ENCODE results near the gene MLYCD. TPM values are rescaled to one million over a fixed set of nuclear protein-coding genes. Genes with fewer than 3 reads are reported as not detected.

Gene MLYCD
- total RNA-seq, 4 donors from 2014 or later: 9.9 to 17.6 (median 12.2) TPM

DNA sequence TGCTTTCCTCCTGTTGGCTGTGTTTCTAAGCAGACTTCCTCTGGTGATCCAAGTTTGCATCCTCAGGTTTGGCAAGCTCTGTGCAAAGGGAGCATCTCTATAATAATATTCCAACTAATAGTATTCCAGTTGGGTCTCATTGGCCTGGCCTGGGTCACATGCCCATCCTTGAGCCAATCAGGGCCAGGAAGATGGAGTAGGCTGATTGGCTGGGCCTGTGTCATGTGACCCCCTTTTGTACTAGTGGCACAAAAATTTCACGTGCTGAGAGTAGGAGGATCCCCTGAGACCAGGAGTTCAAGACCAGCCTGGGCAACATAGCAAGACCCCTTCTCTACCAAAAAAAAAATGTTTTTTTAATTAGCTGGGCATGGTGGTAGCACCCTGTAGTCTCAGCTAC lies 35.2 kb upstream of the MLYCD start:
- H3K4me3 ChIP-seq: no peak overlapping the region
- TF ChIP-seq EP300 (IDR thresholded peaks at IDR 0.05) (no peak), POLR2AphosphoS5 (IDR thresholded peaks at IDR 0.05) (no peak), POLR2A (IDR thresholded peaks at IDR 0.05) (no peak)
- TF ChIP-seq, protein P1, sequence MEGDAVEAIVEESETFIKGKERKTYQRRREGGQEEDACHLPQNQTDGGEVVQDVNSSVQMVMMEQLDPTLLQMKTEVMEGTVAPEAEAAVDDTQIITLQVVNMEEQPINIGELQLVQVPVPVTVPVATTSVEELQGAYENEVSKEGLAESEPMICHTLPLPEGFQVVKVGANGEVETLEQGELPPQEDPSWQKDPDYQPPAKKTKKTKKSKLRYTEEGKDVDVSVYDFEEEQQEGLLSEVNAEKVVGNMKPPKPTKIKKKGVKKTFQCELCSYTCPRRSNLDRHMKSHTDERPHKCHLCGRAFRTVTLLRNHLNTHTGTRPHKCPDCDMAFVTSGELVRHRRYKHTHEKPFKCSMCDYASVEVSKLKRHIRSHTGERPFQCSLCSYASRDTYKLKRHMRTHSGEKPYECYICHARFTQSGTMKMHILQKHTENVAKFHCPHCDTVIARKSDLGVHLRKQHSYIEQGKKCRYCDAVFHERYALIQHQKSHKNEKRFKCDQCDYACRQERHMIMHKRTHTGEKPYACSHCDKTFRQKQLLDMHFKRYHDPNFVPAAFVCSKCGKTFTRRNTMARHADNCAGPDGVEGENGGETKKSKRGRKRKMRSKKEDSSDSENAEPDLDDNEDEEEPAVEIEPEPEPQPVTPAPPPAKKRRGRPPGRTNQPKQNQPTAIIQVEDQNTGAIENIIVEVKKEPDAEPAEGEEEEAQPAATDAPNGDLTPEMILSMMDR (IDR thresholded peaks at IDR 0.05): no peak
- H3K27me3 ChIP-seq: no peaks in the 10 kb centered on the region
- 83 to 100% methylated on average over 1 of the region's 1 CpG for WGBS, 2 donors (ENCODE audit: low coverage in 1 of 2)
- no peak overlapping the region for H3K27ac ChIP-seq
- H3K4me1 ChIP-seq: no peaks in the 10 kb centered on the region
- ATAC-seq: no peak
- no peaks in the 10 kb centered on the region for H3K9me3 ChIP-seq
- H3K36me3 ChIP-seq: no peaks in the 10 kb centered on the region

GRCh38 chr16:83870830-83871229 lies 28.1 kb upstream of the MLYCD start:
- ATAC-seq: no peak
- WGBS, 2 donors (ENCODE audit: low coverage in 1 of 2): 70 to 87% methylated on average over 5 of the region's 5 CpGs
- Histone ChIP-seq H3K27ac (no peak overlapping the region), H3K36me3 (no peaks in the 10 kb centered on the region), H3K4me3 (no peak overlapping the region), H3K4me1 (no peaks in the 10 kb centered on the region), H3K27me3 (no peaks in the 10 kb centered on the region), H3K9me3 (no peaks in the 10 kb centered on the region)
- TF ChIP-seq POLR2A (IDR thresholded peaks at IDR 0.05) (no peak), POLR2AphosphoS5 (IDR thresholded peaks at IDR 0.05) (no peak), EP300 (IDR thresholded peaks at IDR 0.05) (no peak)
- TF ChIP-seq, protein P1 (IDR thresholded peaks at IDR 0.05): no peak

GRCh38 chr16:83878838-83879237 lies 20.1 kb upstream of the MLYCD start:
- ATAC-seq: no peak
- Histone ChIP-seq H3K9me3 (no peaks in the 10 kb centered on the region), H3K4me1 (no peaks in the 10 kb centered on the region), H3K36me3 (no peaks in the 10 kb centered on the region), H3K27me3 (no peaks in the 10 kb centered on the region), H3K4me3 (no peak overlapping the region), H3K27ac (no peak overlapping the region)
- 0 to 15% methylated on average over 4 to 5 of the region's 6 CpGs for WGBS, 2 donors (ENCODE audit: low coverage in 1 of 2)
- TF ChIP-seq POLR2A (IDR thresholded peaks at IDR 0.05) (no peak), POLR2AphosphoS5 (IDR thresholded peaks at IDR 0.05) (no peak)
- TF ChIP-seq, protein P1 (IDR thresholded peaks at IDR 0.05): peak; percentile 32 to 72 (median 60)

DNA sequence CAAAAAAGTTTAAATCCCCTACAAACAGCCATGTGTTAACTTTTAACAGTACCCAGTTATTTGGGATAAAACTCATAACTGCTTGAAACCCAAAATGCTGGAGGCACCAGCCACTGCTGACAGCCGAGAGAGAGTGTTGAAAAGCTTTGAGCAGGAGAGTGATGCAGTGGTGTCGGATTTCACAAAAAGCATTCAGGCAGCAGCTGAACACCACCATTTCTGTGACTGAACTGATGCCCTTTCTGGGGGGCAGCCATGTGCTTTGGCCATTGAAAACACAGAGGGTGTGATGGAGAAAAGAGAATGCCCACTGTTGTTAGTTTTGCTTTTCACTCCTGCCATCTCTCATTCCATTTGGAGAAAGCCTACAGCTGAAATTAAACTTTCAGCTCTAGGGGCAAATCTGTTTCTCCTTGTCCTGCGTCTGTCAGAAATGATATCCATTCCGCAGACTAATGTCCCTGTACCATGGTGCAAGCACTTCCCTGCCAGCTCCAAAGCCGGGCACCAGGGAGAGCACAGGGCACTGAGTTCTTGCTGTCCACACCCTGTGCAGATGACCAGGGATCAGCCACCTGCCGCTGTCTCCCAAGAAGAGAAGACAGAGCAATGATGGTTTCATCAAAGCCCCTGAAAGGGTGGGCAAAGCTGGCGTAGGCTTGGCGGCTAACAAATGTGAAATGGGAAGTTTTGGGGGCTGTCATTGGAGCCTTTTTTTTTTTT lies 16.6 kb upstream of the MLYCD start:
- WGBS, 2 donors (ENCODE audit: low coverage in 1 of 2): 58 to 77% methylated on average over 4 to 8 of the region's 8 CpGs
- ATAC-seq: no peak
- no peaks in the 10 kb centered on the region for H3K27me3 ChIP-seq
- H3K4me3 ChIP-seq: no peak overlapping the region
- TF ChIP-seq POLR2A (IDR thresholded peaks at IDR 0.05): no peak
- TF ChIP-seq POLR2AphosphoS5 (IDR thresholded peaks at IDR 0.05): no peak
- TF ChIP-seq, protein P1 (IDR thresholded peaks at IDR 0.05): no peak
- no peak for TF ChIP-seq EP300 (IDR thresholded peaks at IDR 0.05)
- no peaks in the 10 kb centered on the region for H3K36me3 ChIP-seq
- no peaks in the 10 kb centered on the region for H3K4me1 ChIP-seq
- H3K27ac ChIP-seq: no peak overlapping the region
- H3K9me3 ChIP-seq: no peaks in the 10 kb centered on the region

Measured in gastroesophageal sphincter (tissue), 4 donors.